GM12891 (cell line): Measurements from ENCODE around the gene GATAD1.
A peak's percentile ranks its signal among the peaks of the same experiment; 100 is the strongest.
"Not testable (repeated sequence)": the region's sequence is repeated elsewhere in the genome, so short reads cannot be mapped to it uniquely, and the experiment has no call there.

Experiments used
- DNase-seq: peaks from one replicate; pipeline ENCODE4 v3.0.0; 2011; ENCODE audit warnings: low spot score; ENCODE audit not compliant: insufficient read length
- FAIRE-seq: peaks from 2 replicates; lab custom pipeline; 2011; peaks lifted over from hg19 to GRCh38; lab: Jason Lieb, UNC
- PAX5 ChIP-seq: IDR thresholded peaks from 2 replicates; pipeline ENCODE4 v1.6.1; 2011; ENCODE audit warnings: low read length, moderate library complexity, mild to moderate bottlenecking; ENCODE audit not compliant: insufficient read depth, severe bottlenecking
- POLR2A ChIP-seq: IDR thresholded peaks from 2 replicates; pipeline ENCODE4 v1.6.1; 2011; ENCODE audit warnings: low read depth, low read length, control low read depth
- POLR2AphosphoS5 ChIP-seq: IDR thresholded peaks from 2 replicates; pipeline ENCODE4 v1.6.1; 2011; ENCODE audit warnings: low read depth, low read length, control low read depth
- POU2F2 ChIP-seq: IDR thresholded peaks from 2 replicates; pipeline ENCODE4 v1.6.1; 2011; ENCODE audit warnings: low read depth, mild to moderate bottlenecking, control low read depth, low read length, moderate library complexity
- SPI1 ChIP-seq: IDR thresholded peaks from 2 replicates; pipeline ENCODE4 v1.6.1; 2011; ENCODE audit warnings: low read depth, low read length, control low read depth
- TAF1 ChIP-seq: IDR thresholded peaks from 2 replicates; pipeline ENCODE4 v1.6.1; 2011; ENCODE audit warnings: low read depth, low read length, control low read depth

The GATAD1 gene

DNA sequence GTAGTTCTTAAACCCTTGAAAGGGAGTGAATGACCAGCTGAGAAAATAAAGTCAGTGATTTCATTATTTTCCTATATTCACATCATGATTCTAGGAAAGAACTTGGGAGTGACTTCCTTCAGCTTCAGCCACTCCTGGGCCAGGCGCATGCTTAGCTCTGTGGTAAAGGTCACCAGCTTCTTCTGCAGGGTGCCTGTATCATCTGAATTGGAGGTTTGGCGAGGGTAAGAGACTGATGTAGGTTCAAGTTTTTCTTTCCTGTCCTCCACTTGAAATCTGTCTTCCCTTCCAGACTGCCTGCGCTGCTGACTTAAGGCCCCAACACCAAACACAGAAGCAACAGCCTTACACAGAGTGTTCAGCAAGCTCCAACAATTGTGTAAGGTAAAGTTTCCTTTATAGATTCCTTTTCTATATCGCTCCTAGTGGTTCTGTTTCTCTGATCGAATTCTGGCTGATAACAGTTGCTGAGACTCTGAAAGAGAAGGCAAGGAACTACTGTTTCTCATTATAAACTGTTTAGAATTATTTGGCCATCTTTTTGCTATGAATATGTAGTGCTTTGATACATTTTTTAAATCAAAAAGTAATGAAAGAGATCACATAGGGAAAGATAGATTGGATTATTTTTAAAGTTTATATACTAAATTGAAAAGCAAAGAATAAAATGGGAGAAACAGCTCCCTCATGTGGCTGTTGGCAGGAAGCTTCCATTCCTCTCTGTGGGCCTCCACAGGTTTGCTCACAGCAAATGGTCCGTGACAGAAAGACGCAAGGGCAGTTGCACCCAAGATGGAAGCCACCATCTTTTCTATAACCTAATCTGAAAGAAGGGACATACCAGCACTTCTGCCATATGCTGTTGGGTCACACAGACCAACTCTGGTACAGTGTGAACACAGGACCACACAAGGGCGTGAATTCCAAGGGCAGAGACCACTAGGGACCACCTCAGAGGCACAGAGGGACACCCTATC, 14.0 kb downstream of the GATAD1 start:
- DNase-seq: peak; percentile 44
- FAIRE-seq: peak; percentile 13
- no peak for TF ChIP-seq TAF1
- peak; percentile 15 for TF ChIP-seq PAX5

DNA sequence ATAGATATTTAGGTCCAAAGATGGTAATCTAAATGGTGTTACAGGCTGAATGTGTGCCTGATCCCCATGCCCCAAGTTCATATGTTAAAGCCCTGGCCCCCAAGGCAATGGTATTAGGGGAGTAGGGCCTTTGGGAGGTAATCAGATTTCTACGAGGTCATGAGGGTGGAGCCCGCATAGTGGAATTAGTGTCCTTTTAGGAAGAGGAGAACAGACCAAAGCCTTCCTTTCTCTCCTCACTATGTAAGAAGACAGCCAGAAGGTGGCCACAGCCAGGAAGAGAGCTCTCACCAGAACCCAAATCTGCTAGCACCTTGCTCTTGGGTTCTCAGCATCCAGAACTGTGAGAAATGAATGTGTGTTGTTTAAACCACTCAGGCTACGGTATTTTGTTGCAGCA, 15.3 kb downstream of the GATAD1 start:
- FAIRE-seq (no peak), DNase-seq (no peak)
- TF ChIP-seq POLR2A (no peak), TAF1 (no peak), POU2F2 (no peak), PAX5 (no peak), POLR2AphosphoS5 (no peak), SPI1 (no peak)

DNA sequence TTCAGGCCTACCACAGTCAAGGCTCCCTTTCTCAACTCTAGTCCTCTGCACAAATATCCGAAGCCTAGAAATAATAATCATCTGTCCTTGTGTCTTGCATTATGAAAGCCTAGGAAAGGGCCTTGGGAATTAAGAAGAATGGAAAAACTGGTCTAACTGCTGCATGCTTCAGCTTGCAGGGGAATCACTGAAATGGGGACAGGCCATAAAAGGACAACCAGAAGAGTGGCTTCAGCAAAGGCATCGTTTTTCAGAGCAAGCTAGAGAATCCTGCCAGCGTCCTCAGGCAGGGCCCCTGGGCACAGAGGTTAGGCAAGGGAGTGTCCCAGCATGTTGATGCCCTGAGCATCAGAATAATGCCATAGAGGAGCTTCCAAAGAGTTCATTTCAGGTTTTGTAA, 17.2 kb downstream of the GATAD1 start:
- FAIRE-seq: no peak
- no peak for TF ChIP-seq POU2F2
- TF ChIP-seq PAX5: no peak
- TF ChIP-seq POLR2AphosphoS5: no peak
- TF ChIP-seq TAF1: no peak
- no peak for TF ChIP-seq POLR2A
- TF ChIP-seq SPI1: no peak

DNA sequence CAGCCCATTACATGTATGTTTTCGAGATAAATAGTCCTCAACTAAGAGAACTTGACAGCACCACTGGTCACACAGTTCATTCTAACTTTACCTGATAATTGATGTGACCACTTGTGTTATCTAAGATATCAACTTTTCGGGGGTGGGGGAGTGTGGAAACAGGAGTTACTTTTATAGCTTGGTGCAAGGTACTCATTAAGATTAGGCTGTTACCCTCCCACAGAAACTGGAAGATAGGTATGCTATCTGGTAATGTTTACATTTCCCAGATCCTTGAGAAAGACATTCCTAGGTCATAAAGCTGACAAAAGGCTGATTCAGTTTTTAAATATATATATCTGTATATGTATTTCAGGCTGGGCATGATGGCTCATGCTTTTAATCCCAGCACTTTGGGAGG, 19.4 kb downstream of the GATAD1 start:
- FAIRE-seq (no peak), DNase-seq (no peak)
- TF ChIP-seq POLR2A: no peak
- TF ChIP-seq TAF1: no peak

More for the DNA sequence above, 17.2 kb downstream of the GATAD1 start:
- no peak for DNase-seq

DNA sequence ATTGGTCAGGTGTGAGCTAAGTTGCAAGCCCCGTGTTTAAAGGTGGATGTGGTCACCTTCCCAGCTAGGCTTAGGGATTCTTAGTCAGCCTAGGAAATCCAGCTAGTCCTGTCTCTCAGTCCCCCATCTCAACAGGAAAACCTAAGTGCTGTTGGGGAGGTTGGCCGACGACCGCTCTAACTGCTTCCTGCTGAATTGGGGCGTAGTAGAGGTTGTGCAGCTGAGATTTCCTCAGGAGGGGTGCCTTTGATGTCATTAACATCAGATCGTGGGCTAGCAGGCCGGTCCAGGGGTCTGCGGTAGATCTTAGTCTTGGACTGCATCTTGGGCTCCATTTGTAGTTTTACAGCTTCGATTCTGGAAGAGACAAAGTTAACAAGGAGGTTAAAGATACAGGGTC, 21.3 kb downstream of the GATAD1 start:
- FAIRE-seq, DNase-seq: not testable (repeated sequence)

DNA sequence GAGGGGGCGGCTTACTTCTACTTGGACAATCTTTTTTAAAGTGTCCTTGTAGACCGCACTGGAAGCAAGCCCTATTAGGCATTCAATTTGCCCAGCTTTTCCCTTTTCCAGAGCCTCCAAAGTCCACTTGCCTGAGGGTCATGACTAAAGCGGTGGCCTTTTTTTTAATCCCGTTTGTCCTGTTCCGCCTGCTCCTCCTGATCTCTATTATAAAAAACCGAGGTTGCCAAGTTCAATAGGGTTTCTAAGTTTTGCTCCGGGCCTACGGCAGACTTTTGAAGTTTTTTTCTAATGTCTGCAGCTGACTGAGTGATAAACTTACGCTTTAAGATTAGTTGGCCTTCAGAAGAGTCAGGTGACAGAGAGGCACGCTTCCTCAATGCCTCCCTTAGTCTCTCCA, 26.7 kb downstream of the GATAD1 start:
- FAIRE-seq, DNase-seq: not testable (repeated sequence)

DNA sequence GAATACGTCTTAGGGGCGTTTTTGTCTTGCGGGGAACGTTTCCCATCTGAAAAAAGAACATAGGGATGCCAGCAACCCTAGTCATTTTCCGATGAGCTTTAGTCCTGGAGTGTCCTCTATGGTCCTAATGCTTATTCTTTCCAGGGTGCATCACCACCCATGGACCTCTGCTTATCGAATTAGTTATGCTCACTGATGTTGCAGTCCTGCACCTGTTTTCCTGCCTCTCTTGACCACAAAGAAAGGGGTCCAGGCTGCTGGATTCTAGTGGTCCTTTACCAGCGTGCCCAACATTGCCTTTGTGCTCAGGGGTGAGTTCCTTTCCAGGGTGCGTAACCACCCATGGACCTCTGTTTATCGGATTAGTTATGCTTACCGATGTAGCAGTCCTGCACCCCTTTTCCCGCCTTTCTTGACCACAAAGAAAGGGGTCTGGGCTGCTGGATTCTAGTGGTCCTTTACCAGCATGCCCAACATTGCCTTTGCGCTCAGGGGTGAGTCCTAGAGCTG, 28.0 kb downstream of the GATAD1 start:
- not testable (repeated sequence) for FAIRE-seq, DNase-seq

DNA sequence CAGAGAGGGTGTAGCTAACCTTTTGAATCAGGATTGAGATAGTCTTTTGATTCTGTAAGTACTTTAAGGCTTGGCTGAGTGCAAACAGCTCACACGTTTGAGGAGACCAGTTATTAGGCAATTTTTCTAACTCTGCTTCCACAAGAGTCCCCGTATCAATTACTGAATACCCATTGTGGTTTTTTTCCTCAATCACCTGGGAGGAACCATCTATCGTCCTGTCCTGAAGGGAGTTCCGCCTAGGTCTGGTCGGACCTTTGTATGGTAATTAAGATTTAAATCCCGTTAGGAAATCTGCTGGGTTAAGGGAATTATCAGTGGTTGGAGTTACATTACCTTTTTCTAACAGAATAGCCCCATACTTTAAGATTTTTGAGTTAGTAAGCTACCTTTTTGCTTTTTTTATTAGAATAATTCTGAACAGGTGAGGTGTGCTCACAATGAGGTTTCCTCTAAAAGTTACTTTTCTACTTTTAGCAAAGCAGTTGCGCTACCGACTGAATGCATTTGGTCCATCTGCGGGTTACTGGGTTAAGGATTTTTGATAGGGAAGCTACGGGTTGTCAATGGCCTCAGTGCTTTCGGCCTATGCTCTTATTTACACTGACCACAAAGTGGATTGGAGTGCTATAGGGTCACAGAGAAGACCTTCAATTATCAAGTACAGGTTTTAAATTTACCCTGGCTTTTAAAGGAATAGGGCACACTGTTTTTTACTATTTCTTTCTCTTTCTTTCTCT, 28.7 kb downstream of the GATAD1 start:
- FAIRE-seq: not testable (repeated sequence)

DNA sequence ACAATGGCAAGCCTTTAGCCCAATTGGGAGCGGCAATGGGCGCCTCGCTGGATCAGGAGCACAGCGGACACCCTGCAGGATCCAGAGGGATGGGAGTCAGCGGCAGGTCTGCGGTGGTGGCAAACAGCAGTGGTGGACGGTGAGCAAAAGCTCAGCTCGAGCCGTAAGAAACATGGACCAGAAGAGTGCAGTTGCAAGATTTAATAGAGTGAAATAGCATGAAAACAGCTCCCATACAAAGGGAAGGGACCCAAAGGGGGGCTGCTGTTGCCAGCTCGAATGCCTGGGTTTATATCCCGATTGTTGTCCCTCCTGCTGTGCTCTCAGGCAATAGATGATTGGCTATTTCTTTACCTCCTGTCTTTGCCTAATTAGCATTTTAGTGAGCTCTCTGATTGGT, 30.4 kb downstream of the GATAD1 start, which contains the start of gene ERVW-1:
Gene ERVW-1 (minus strand): TSS at position 266 of the 400 bp plus-strand sequence. CDS start 7,565 bp downstream, outside the sequence.
- not testable (repeated sequence) for FAIRE-seq, DNase-seq

More for the DNA sequence above, 28.7 kb downstream of the GATAD1 start:
- not testable (repeated sequence) for DNase-seq

DNA sequence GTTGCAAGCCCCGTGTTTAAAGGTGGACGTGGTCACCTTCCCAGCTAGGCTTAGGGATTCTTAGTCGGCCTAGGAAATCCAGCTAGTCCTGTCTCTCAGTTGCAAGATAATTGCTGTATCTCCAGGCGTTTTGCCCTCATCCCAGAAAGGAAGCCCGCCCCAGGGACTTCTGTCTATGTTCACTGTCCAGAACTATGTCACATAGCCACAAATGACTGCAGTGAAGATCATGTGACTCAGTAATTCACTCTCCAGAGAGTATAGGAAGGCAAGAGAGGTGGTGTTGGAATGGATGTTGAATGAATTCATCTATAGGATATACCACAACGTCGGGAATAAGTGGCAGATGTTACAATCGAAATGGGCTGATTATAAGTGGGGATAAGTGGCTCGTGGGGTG, 30.8 kb downstream of the GATAD1 start:
- no peak for TF ChIP-seq PAX5
- FAIRE-seq: no peak

DNA sequence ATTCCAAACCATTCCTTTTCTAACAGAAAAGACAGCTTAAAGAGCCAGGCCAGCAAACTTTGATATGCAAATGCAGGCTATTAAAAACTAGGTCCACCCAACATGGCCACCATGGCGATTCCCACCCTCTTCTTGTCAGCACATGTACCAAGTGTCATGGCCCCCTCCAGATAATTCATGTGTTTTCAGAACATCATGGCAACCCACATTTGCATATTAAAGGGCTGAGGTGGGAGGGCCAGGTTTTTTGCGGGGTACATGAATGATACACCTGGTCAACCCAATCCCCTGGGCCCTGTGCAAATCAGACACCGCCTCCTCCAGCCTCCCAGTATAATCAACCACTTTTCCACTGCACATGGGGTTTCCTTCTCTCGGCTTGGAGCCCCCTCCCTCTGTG, 31.4 kb downstream of the GATAD1 start:
- no peak for TF ChIP-seq POU2F2
- no peak for TF ChIP-seq SPI1
- TF ChIP-seq PAX5: no peak
- TF ChIP-seq POLR2AphosphoS5: no peak
- TF ChIP-seq TAF1: no peak
- DNase-seq (no peak), FAIRE-seq (no peak)

More for the DNA sequence above, 30.8 kb downstream of the GATAD1 start:
- no peak for DNase-seq

DNA sequence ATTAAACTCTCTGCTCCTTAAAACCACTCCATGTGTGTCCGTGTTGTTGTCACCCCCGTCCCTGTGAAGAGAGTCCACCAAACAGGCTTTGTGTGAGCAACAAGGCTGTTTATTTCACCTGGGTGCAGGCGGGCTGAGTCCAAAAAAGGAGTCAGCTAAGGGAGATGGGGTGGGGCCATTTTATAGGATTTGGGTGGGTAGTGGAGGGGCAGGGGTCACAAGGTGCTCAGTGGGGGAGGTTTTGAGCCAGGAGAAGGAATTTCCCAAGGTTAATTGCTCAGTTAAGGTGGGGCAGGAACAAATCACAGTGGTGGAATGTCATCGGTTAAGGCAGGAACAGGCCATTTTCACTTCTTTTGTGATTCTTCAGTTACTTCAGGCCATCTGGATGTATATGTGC, 31.9 kb downstream of the GATAD1 start:
- DNase-seq, FAIRE-seq: not testable (repeated sequence)

DNA sequence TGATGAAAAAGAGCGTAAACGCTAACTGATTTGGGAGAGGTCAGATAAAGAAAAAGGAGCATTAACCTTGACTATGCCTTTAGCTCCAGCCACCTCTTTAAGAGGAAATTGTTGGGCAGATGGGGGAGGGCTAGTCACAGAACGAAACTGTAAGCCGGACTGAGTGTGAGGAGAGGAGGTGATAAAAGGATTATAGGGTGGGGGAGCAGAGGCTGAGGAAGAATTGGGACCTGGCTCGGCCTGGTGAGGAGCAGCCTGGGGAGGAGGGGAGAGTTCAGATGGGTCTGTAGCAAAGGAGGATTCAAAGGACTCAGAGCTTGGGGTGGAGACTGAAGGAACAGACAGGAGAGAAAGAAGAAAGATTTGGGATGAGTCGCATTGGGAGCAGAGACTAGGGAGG, 36.3 kb downstream of the GATAD1 start:
- not testable (repeated sequence) for FAIRE-seq, DNase-seq

DNA sequence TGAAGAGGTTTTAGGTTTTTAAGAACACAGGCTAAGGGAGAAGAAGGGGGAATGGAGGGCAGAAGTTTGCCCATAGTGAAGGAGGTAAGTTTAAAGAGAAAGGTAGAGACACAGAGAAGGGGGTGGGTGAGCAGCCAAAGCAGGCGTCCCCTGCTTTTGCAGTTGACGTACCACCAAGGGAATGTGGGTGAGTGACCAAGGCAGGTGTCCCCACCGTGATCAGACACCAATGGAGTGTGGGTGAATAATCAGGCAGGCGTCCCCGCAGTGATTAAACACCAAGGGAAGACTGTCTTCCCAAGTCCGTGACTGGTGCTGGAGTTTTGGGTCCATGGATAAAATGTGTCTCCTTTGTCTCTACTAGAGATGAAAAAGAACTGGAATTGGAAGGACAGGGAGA, 36.9 kb downstream of the GATAD1 start:
- DNase-seq, FAIRE-seq: not testable (repeated sequence)
